ENCODE data around the gene C19orf12. TPM values are rescaled to one million over a fixed set of nuclear protein-coding genes. Genes with fewer than 3 reads are reported as not detected.
A peak's percentile ranks its signal among the peaks of the same experiment; 100 is the strongest.

Gene C19orf12
- total RNA-seq, 1 donor from 2014 or later: 57.0 TPM

GRCh38 chr19:29702161-29702962, 12.7 kb downstream of the C19orf12 start:
- DNase-seq (no peak), ATAC-seq (no peak)
- intact Hi-C loops (cut with micrococcal nuclease): no loop called here

GRCh38 chr19:29700498-29700897, 14.6 kb downstream of the C19orf12 start:
- DNase-seq (no peak), ATAC-seq (no peak)
- intact Hi-C loops (cut with micrococcal nuclease): no loop called here

GRCh38 chr19:29699861-29700260, 15.2 kb downstream of the C19orf12 start:
- DNase-seq: no peak
- ATAC-seq: no peak
- intact Hi-C loops (cut with micrococcal nuclease): no loop called here

- intact Hi-C loops (cut with micrococcal nuclease): no loop called here
- no peak for DNase-seq
- no peak for ATAC-seq
Measured at GRCh38 chr19:29697523-29698261, 17.4 kb downstream of the C19orf12 start.

- intact Hi-C loops (cut with micrococcal nuclease): no loop called here
- ATAC-seq (no peak), DNase-seq (no peak)
Measured at GRCh38 chr19:29696565-29696846, 18.6 kb downstream of the C19orf12 start.

- no peak for DNase-seq
- intact Hi-C loops (cut with micrococcal nuclease): loop anchor here (2.0 kb wide), 1 partner anchor 21 kb away; no protein-coding TSS in a partner anchor
- no peak for ATAC-seq
Measured at GRCh38 chr19:29695765-29696564, 19.1 kb downstream of the C19orf12 start.

GRCh38 chr19:29694669-29695627, 20.1 kb downstream of the C19orf12 start:
- intact Hi-C loops (cut with micrococcal nuclease): loop anchor here (2.0 kb wide), 1 partner anchor 22 kb away; no protein-coding TSS in a partner anchor

GRCh38 chr19:29694161-29694560, 20.9 kb downstream of the C19orf12 start:
- intact Hi-C loops (cut with micrococcal nuclease): loop anchor here (2.0 kb wide), 1 partner anchor 23 kb away; no protein-coding TSS in a partner anchor
- DNase-seq: no peak
- ATAC-seq: no peak

More at GRCh38 chr19:29694669-29695627, 20.1 kb downstream of the C19orf12 start:
- ATAC-seq (peak; percentile 98), DNase-seq (peak; percentile 91)

GRCh38 chr19:29690842-29691241, 24.2 kb downstream of the C19orf12 start:
- intact Hi-C loops (cut with micrococcal nuclease): no loop called here
- DNase-seq: no peak
- peak; percentile 26 for ATAC-seq

GRCh38 chr19:29687897-29688728, 26.9 kb downstream of the C19orf12 start:
- ATAC-seq (no peak), DNase-seq (no peak)
- intact Hi-C loops (cut with micrococcal nuclease): no loop called here

- peak; percentile 49 for ATAC-seq
- intact Hi-C loops (cut with micrococcal nuclease): no loop called here
Measured at GRCh38 chr19:29687244-29687896, 27.7 kb downstream of the C19orf12 start.

GRCh38 chr19:29686285-29686805, 28.7 kb downstream of the C19orf12 start:
- ATAC-seq (no peak), DNase-seq (no peak)
- intact Hi-C loops (cut with micrococcal nuclease): no loop called here

More at GRCh38 chr19:29687244-29687896, 27.7 kb downstream of the C19orf12 start:
- DNase-seq: peak; percentile 39

- intact Hi-C loops (cut with micrococcal nuclease): no loop called here
- peak; percentile 44 for ATAC-seq
- peak; percentile 44 for DNase-seq
Measured at GRCh38 chr19:29685326-29685725, 29.7 kb downstream of the C19orf12 start.

- DNase-seq (no peak), ATAC-seq (no peak)
- intact Hi-C loops (cut with micrococcal nuclease): no loop called here
Measured at GRCh38 chr19:29683009-29683408, 32.1 kb downstream of the C19orf12 start.

GRCh38 chr19:29682236-29682895, 32.7 kb downstream of the C19orf12 start:
- intact Hi-C loops (cut with micrococcal nuclease): no loop called here
- DNase-seq (no peak), ATAC-seq (no peak)

- intact Hi-C loops (cut with micrococcal nuclease): no loop called here
- ATAC-seq (peak; percentile 3), DNase-seq (peak; percentile 47)
Measured at GRCh38 chr19:29681422-29682235, 33.4 kb downstream of the C19orf12 start.

Measured in left ventricle myocardium superior (tissue), 1 donor.